ENCODE data around the gene SLFN14. TPM values are rescaled to one million over a fixed set of nuclear protein-coding genes. Genes with fewer than 3 reads are reported as not detected.

SLFN14 gene
- total RNA-seq, 1 donor from 2014 or later = not detected

DNA sequence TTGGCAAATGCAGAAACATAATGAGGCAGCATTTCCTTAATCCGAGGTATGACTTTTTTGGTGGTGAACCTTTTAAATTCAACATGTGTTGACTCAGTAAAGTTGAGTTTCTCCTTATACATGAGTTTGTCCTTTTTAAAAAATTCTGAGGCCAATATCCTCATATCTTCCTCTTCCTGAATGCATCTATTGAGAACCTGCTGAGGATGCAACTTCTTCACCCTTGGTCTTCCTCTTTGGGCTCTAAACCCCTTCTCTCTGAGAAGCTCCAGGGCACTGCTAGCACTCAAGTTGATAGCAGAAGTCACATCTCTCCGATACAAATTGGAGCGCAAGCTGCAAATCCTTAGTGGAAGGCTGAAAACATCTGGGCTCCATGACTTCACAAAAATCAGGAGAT, 3.3 kb downstream of the SLFN14 start:
- Mint-ChIP-seq H3K36me3 (ENCODE audit: low read depth) (no peaks in the 10 kb centered on the region), H3K9me3 (no peaks in the 10 kb centered on the region), H3K4me1 (no peaks in the 10 kb centered on the region), H3K27ac (ENCODE audit: unreplicated experiment) (no peak overlapping the region), H3K27me3 (ENCODE audit: low read depth) (peaks cover 72% of the 10 kb centered on the region), H3K4me3 (no peak overlapping the region)
- TF ChIP-seq, protein P1, sequence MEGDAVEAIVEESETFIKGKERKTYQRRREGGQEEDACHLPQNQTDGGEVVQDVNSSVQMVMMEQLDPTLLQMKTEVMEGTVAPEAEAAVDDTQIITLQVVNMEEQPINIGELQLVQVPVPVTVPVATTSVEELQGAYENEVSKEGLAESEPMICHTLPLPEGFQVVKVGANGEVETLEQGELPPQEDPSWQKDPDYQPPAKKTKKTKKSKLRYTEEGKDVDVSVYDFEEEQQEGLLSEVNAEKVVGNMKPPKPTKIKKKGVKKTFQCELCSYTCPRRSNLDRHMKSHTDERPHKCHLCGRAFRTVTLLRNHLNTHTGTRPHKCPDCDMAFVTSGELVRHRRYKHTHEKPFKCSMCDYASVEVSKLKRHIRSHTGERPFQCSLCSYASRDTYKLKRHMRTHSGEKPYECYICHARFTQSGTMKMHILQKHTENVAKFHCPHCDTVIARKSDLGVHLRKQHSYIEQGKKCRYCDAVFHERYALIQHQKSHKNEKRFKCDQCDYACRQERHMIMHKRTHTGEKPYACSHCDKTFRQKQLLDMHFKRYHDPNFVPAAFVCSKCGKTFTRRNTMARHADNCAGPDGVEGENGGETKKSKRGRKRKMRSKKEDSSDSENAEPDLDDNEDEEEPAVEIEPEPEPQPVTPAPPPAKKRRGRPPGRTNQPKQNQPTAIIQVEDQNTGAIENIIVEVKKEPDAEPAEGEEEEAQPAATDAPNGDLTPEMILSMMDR (conservative IDR thresholded peaks at IDR 0.05) = no peak
- no peak for DNase-seq (ENCODE audit: low read depth, low spot score)

DNA sequence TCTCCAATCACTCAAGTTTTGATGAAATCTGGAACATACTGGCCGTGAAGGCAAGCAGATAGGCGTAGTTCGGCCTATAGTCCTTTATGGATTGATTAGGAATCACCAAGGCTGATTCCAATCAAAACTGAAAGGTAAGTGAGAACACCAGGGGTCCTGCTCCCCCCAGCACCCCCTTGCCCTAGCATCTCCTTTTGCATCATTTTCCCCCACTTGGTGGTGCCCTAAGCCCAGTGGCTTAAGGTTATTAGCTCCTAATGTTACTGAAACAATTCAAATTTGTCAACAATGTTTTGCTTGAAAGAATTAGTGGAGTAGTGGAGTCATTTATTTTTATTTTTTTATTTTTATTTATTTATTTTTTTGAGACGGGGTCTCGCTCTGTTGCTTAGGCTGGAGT, 4.9 kb downstream of the SLFN14 start:
- Mint-ChIP-seq H3K27ac (ENCODE audit: unreplicated experiment) (no peak overlapping the region), H3K4me3 (no peak overlapping the region)
- DNase-seq (ENCODE audit: low read depth, low spot score) = no peak

DNA sequence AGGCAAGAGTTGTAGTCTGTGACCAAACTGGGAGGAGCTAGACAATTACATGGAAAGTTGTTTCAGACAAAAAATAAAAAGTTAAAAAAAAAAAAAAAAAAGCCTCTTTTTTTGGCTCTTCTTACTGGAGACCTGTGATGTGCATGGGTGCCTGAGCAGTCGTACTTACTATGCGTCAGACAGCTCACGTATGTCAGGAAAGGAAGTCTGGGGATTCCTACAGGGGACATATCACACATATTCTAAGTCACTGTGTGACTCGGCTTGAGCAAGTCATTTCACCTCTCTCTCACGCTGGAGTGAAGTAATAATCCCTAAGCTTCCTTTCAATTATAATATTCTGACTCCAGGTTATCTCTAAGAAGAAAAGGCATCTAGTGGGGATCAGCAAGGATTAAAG, 6.0 kb downstream of the SLFN14 start:
- TF ChIP-seq, protein P1 (conservative IDR thresholded peaks at IDR 0.05) = no peak
- no peak for DNase-seq (ENCODE audit: low read depth, low spot score)
- Mint-ChIP-seq H3K4me1 (no peaks in the 10 kb centered on the region), H3K9me3 (no peaks in the 10 kb centered on the region), H3K27ac (ENCODE audit: unreplicated experiment) (no peak overlapping the region), H3K27me3 (ENCODE audit: low read depth) (peaks cover 82% of the 10 kb centered on the region), H3K36me3 (ENCODE audit: low read depth) (no peaks in the 10 kb centered on the region), H3K4me3 (no peak overlapping the region)

More for the DNA sequence above, 4.9 kb downstream of the SLFN14 start:
- Mint-ChIP-seq H3K27me3 (ENCODE audit: low read depth) (peaks cover 83% of the 10 kb centered on the region), H3K4me1 (no peaks in the 10 kb centered on the region), H3K36me3 (ENCODE audit: low read depth) (no peaks in the 10 kb centered on the region), H3K9me3 (no peaks in the 10 kb centered on the region)
- TF ChIP-seq, protein P1 (conservative IDR thresholded peaks at IDR 0.05) = no peak

DNA sequence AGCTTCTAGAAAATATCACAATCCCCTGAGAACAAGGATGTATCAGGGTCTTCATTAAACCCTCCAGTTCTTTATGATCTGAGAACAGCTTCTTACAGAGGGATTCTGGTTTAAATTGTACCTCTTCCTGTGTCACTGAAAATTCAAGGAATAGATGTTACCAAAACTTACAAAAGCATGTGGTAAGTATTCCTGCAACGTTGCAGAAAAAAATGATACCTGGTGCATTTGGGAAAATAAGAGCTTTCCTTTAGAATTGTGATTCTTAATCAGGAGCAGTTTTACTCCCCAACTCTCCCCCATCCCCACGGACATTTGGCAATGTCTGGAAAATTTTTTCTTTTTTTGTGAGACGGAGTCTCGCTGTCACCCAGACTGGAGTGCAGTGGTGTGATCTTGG, 7.3 kb downstream of the SLFN14 start:
- no peak overlapping the region for H3K27ac Mint-ChIP-seq (ENCODE audit: unreplicated experiment)
- peaks cover 84% of the 10 kb centered on the region for H3K27me3 Mint-ChIP-seq (ENCODE audit: low read depth)
- no peaks in the 10 kb centered on the region for H3K9me3 Mint-ChIP-seq
- H3K4me3 Mint-ChIP-seq = no peak overlapping the region
- no peaks in the 10 kb centered on the region for H3K36me3 Mint-ChIP-seq (ENCODE audit: low read depth)
- DNase-seq (ENCODE audit: low read depth, low spot score) = no peak
- TF ChIP-seq, protein P1 (conservative IDR thresholded peaks at IDR 0.05) = no peak
- no peaks in the 10 kb centered on the region for H3K4me1 Mint-ChIP-seq

DNA sequence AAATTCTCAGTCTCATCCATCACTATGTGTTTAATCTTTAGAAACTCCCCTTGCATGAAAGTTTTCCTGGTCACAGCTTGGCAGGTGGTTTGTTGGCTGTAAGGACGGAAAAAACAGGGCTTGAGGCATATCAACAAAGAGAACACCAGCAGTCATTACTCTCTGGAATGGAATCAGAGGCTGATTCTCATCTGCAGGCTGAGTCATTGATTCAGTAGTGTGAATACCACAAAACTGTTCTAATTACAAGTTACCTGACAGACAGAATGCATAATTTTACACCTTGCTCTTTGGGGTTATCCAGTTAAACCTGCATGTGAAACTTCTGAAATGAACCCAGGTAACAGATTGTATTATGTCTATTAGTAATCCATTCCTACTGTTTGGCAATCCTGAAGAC, 11.6 kb downstream of the SLFN14 start:
- Mint-ChIP-seq H3K4me3 (no peak overlapping the region), H3K36me3 (ENCODE audit: low read depth) (no peaks in the 10 kb centered on the region)
- DNase-seq (ENCODE audit: low read depth, low spot score) = no peak

More for the DNA sequence above, 11.6 kb downstream of the SLFN14 start:
- H3K4me1 Mint-ChIP-seq = no peaks in the 10 kb centered on the region
- H3K9me3 Mint-ChIP-seq = no peaks in the 10 kb centered on the region
- TF ChIP-seq, protein P1 (conservative IDR thresholded peaks at IDR 0.05) = no peak
- H3K27ac Mint-ChIP-seq (ENCODE audit: unreplicated experiment) = no peak overlapping the region
- peaks cover 86% of the 10 kb centered on the region for H3K27me3 Mint-ChIP-seq (ENCODE audit: low read depth)

All from neural crest cell (in vitro differentiated cells).